Activated naive CD4-positive, alpha-beta T cell treated with anti-CD3 and anti-CD28 coated beads, Interleukin-2, amount 50 U/mL, for 16 hours (primary cell): Measurements from ENCODE around the gene KRT74.

Source experiments
- DNase-seq: peaks from one replicate; pipeline ENCODE4 v3.0.0-alpha.2; 2020

KRT74 gene

DNA sequence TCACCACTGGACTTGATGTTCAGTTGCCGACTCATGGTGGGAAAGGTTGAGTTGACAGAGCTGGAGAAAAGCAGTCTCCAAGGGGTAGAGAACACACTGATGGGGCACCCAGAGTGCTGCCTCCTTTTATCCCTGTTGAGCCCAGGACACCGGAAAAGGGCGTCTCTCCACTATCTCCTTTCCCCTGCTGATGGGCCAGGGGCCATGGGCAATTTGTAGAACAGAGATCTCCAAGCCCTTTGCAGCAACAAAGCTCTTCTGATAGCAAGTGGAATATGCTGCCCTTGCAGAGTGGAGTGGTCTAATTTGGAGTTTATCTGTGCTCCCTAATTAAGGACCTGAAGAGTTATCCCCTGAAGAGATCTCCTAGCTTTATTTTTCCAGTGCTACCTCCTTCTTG lies at the start of gene KRT74:
KRT74 (minus strand) TSS at position 101 of the 400 bp plus-strand sequence; CDS start at position 35, 66 bp downstream.
- DNase-seq, result no peak

DNA sequence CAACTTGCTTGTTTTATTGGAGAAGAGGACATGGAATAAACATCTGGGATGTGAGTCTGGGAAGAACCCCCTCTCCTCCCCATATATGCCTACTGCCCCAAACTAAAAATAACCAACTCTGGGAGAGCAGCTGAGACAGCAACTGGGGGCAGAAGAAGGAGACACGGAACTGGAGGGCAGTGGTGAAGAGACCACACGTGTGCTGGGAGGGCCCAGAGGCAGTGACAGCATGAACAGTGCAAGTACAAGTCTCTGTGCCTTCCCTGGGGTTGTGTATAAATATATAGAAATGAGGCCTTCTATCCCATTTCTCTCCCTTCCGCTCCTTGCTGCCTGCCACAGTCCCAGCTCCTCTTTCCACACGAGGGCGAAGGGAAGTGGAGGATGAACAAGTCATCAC lies 48.7 kb upstream of the KRT74 start:
- no peak for DNase-seq

DNA sequence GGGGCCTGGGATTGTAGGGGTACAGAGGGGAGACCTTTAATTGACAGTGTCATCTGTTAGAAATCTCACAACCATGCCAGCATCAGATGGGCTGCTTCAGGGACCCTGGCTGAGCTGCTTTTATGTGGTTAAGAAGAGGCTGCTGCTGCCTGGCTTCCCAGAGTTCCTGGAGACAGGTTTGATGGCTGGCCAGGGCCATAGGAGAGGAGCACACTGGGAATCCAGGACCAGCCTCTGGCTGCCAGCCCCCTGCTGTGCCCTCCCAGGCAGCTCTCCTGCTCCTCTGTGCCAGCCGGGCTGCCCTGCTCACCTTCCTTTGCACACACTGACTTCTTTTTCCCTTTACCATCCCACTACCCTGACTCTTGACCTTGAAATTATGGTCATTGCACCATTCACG lies 45.2 kb upstream of the KRT74 start:
- DNase-seq, result no peak

DNA sequence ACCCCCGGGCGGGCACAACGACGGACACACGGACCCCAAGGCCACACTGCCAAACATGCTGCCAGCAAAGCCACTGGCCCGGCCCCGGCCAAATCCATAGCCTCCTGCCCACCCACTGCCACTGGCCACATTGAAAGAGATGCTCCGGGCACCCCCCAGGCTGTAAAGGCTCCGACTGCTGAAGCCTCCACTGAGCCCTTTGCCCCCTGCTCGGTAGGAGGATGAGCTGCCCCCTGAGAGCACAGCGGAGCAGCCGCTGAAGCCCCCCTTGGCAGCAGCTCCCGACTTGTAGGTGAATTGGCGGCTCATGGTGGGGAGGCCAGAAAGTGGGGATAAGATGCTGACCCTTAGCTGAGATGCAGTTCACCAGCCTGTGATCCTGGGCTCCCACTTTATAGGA lies 44.6 kb upstream of the KRT74 start, which contains the start of gene KRT73:
KRT73 (minus strand) TSS at position 344 of the 400 bp plus-strand sequence; CDS start at position 309, 35 bp downstream.
- no peak for DNase-seq

DNA sequence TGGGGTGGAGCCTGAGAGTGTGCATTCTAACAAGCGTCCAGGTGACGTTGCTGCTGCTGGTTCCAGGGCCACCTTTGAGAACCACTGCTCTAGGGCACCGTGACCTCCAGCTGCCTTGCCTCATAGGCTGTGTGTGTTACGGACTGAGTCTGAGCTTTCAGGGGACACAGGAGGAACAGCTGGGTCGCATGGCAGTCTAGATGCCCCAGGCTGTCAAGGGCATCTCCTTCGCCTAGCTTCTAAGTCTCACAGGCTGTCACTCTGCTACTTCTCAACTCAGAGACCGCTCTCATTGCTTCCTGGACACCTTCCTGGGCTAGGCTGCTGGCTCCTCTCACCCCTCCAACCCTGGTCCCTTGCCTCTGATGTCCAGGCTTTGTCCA lies 43.8 kb upstream of the KRT74 start:
- DNase-seq, result no peak

DNA sequence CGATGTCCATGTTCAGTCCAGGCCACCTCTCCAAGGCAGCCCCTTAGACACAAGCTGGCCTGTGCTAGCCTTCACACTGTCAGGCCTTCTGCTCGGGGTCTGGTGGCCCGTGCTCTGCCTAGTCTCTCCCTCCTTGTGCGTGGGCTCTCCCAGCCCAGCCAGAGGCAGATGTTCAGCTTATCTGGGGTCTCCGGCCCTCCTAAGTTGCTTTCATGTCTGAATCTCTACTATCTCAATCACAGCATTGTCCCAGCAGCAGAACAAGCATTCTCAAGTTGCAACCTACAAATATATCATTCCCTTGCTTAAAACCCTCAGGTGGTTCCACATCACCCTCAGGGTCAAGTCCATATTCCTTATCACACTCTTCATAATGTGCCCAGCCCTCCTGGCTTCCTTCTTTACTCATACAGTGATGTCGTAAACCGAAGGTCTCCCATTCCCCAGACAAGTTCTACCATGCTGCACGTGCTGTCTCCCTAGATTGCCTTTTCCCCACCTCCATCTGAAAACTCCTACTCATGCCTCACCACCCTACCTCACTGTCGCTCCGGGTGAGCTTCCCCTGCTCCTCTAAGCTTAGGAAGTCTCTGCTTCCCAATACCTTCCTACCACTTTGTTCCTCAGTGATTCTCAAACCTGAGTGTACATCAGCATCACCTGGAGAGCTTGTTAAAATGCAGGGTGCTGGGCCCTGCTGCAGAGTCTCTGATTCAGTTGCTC lies 43.2 kb upstream of the KRT74 start:
- DNase-seq, result no peak

DNA sequence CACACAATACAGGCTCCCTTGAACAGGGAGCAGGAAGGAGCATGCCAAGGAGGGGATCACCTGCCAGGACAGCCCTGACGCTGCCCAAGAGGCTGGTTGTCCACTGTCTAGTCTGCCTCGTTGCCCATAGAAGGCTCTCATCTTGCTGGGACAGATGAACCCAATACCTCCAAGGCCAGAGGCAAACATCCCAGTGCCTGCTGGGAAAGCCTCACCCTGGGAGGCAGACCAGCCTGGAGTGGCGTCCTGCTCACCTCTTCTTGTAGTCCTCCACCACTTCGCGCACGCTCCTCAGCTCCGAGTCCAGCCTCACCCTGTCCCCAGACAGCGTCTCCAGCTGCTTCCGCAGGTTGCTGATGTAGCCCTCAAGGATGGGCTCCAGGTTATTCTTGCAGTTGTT lies 42.3 kb upstream of the KRT74 start:
- DNase-seq, result no peak

DNA sequence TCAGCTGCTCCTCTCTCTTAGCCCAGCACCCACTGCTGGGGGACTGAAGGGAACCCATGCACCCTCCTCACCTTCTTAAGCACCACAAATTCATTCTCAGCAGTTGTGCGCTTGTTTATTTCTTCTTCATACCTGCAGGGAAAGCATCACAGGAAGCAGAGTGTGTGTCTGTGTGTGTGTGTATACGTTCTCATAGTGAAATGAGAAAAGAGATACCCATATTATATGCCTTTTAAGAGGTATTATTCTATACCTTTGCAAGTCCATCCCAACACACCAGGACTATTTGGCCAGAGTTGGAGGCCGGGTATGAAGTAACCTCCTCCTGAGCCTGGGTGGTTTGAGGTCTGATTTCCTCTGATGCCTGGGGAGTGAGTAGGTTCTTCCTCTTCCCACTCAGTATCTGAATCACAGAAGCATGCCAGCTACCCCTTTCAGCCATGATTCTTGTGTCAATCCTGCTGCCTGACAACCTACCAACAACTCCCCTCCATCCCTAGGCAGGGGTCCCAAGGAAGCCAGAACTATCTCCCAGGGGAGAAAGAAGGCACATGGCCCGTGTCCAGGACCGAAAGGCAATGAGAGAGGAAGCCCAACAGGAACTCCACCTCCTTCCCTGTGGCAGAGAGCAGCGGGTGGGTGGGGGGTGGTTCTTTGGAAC lies 41.7 kb upstream of the KRT74 start:
- DNase-seq, result peak; percentile 26

DNA sequence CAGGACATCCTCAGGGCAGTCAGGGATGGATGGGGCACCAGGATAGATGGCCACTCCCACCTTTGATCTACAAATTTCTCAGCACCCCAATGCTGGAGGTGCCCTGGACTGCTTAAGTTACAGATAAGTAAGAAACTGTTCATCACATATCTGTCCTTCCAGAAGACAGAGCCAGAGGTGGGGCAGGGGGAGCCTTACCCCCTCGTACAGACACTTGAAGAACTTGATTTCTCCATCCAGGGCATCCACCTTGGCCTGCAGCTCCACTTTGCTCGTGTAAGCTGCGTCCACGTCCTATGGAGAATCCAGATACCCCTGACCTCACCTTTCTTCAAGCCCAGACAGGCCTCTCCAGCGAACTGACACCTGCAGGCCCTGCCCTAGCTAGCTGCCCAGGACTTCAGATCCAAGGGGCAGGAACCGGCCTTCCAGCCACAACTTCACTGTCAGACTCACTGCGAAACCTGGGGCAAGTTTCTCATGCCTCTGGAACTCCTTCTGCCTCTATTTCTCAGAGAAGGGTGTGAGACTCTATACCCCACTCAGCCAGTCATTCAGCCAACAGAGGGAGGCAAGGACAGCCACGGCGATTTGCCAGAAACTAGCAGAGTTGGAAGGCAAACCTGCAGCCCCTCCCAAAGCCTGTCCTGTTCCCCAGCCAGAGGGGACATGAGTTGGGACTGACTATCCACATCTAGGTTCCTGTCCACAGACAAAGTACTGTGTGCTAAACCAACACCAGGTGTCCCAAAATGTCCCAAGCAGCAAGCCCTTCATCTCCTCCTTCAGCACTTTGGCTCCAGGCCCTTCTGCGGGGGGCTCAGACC lies 41.0 kb upstream of the KRT74 start:
- DNase-seq, result no peak

DNA sequence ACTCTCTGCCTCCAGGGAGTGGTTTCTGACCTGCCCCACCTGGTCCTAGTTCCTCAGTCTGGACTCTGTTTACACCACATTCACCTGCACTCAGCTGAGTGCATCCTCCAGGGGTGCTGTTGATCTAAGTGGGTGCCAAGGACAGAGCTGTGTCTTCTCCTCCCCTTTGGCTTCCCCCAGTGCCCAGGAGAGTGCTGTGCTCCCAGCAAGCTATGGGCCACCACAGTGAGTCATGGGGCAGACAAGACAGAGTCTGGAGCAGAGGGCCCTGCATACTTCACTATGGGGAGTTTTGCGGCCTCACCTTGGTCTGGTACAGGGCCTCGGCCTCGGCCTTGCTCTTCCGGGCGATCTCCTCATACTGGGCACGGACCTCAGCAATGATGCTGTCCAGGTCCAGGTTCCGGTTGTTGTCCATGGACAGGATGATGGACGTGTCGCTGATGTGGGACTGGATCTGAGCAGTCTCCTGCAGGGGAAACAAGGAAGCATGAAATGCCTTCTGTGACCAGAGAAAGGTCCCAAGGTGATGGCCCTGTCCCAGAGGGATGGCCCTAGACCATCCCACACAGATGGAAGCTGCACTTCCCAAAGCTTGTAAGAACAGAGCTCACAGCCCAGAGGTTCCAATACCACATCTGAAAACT lies 39.9 kb upstream of the KRT74 start:
- no peak for DNase-seq

DNA sequence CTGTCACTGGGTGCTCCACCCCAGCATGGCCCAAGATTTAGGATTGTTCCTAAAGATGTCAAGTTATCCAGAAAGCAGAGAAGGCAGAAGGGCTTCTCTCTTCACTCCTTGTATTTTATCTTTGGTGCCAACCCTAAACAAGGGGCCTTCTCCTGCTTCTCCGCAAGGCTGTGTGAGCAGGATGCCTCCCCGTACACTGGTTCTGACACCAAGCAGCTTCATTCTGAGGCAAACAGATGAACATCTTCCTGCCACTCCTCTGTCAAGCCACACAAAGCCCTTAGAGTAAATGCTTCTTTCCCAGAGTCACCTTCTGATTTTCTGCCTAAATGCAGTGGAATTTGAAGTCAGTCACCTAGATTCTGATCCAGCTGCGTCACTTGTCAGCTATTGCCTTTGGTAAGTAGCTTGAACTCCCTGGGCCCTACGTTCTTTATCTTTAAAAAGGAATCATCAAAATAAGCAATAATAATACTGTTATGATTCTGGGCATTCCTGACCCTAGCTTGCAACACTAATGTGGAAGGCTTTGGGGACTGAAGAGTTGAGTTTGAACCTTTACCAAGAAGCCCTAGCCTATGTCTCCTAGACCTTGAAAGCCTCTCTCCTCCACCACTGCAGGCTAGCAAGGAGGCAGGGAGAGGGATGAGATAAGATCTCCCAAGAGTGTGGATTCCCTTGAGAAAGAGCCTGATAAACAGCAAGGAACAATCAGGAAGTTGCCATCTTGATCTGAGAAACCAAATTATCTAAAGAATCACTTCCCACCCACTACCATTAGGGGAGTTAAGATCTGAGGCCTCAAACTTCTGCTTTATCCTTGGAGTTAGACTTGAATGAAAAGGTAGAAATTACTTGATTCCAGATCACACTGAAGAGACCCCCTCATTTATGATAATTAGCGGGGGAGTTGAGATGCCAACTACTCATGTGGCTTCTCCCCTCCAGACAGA lies 39.1 kb upstream of the KRT74 start:
- DNase-seq, result no peak

DNA sequence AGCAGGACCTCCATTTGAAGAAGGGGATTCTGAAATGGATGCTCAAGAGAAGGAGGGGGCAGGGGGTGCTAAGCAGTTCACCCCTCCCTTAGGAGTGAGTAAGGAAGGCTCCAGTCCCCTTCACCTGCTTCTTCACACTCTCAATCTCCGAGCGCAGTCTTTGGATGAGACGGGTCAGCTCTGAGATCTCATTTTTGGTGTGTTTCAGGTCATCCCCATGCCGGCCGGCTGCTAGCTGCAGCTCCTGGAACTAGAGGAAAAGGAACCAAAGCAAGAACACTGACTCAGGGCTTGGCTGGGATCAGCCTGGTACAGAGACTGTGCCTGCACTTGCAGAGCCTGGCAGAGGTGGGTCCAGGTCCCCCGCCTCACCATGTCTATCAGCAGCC lies 37.4 kb upstream of the KRT74 start:
- no peak for DNase-seq

DNA sequence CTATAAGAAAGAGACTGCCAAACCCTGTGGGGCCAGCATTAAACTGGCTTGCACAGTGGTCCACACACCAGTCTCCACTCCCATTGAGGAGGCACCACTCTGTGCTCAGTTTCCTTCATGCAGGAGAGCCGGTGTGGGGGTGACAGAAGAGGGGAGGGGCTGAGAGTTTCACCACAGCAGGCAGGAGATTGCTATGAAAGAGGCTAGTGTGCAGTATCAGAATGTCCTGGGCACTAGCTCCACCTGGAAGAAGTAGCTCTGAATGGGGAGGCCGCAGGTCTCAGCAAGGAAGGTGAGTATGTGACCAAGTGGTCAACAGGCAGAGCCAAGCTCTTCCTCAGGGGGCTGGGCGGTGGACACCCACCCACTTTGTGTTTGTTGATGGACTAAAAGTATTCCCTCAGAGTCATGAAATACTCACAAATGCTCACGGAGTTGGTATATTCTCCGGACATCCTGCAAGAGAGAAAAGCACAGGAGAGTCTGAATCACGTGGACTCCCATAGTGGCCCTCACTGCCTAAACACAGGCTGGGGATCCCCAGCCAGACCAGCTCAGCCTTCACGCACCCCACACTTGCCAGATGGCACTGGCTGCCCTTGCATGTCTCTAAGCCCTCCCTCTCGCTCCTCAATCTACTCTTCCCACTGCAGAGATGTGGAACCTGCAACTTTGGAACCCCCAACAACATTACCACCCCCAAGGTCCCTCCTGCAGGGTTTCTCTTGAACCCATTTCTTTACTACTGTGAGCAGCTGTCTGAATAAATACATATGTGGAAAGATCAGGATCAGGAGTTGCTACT lies 35.4 kb upstream of the KRT74 start:
- DNase-seq, result no peak

DNA sequence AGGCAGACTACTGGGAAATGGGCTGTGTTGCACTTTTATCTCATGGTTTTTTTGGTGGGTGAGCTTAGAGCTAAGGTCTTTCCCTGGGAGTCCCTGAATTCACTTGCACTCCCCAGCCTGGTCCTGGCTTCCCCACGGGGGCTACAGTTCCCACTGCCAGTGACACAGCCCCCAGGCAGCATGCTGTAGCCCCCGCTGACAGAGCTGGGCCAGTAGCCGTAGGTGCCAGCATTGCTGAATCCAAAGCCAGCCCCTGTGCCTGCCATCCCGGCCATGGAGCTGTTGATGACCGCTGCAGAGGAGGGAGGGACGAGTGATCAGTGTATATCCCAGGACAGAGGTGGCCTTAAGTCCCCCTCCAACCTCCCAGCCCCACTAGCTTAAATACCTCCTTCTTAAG lies 34.5 kb upstream of the KRT74 start:
- no peak for DNase-seq

DNA sequence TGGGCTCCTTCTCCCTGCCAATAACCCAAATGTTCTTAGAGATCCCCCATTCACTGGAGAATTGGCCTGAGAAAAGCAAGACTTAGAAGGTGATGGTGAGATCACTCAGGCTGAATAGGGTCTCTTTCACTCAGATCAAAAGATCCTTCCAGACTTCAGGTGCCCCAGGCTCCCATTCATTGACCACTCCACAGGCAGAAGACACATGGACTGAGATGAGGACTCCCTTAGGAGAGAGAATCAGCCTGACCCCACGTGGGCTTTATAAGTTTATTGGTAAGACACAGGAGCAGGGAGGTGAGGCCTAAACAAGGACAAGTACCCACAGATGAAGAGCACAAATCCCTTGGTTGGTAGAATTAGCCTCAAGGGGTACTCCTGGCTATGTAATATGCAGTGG lies 33.7 kb upstream of the KRT74 start:
- DNase-seq, result no peak

DNA sequence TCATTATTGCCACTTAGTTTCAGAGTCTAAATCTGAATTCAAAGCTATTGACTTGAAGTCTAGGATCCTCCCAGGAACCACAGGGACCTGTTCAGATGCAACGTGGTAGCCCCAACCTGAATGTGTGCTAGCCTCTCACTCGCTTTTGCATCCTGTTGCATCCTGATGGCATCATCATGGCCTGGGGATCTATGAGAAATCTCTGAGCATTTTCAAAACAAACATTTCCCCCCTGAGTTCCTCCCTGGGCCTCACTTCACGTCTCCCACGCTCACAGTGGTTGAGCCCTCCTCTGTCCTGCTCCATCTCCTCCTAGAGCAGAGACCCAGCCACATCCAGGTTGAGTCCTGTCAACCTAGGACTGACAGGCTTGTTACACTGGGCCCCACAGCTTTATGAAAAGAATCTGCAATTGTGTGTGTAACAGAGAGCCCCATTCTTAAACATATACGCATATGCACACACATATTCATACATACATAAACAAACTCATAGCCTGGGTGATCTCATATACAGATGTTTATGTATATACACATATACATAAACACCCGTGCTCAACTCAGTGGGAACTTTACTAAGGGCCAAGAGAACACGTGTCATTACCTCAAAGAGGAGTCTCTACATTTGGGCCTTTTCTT lies 33.1 kb upstream of the KRT74 start:
- no peak for DNase-seq

DNA sequence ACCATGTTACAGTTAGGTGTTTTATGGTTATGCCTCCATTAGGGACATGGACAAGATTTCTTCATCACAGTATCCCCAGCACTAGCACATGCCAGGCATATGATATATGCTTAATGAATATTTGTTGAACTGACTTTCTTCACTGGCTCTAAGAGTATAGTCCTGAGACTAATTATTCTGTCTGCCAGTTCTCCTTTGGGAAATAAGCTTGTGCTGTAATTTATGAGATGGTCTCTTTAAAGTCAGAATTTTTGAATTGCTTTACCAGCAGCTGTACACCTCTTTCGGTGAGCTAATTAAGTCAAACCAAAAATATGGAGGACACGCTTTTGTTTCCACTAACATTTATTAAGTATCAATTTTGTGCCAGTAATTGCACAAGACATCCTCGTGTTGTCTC lies 32.5 kb upstream of the KRT74 start:
- no peak for DNase-seq

DNA sequence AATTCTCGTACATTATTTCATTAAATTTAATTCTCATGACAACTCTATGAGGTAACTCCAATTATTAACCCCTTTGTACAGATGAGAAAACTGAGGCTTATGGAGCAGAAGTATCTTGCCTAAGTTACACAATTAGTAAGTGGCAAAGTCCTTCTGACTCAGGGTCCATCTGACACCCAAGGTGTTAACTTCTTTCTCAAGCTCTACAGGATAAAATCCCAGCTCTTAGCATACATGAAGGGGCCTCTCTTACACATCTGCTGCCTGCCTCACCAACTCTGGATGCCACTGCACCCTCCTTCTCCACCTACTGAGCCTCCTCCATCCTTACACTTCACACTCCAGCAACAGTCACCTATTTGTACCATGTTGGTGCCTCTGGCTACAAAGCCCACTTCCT lies 31.9 kb upstream of the KRT74 start:
- DNase-seq, result no peak

DNA sequence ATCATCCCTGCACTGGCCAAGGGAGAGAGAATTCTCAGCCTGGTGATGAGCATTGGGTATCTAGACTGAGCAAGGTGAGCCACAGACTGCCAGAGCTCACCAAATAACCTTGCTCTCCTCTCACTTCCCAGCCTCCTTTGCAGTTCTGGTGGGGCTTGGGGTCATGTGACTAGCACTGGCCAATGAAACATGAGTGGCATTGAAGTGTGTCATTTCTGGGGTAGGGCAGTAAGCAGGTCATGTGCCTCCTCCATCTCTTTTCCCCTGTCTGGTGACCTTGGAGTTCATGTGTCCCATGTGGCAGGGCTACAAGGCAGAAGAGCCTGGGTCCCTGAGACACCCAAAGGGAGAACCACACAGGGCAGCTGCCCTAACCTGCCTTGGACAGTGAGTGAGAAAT lies 31.2 kb upstream of the KRT74 start:
- DNase-seq, result no peak

DNA sequence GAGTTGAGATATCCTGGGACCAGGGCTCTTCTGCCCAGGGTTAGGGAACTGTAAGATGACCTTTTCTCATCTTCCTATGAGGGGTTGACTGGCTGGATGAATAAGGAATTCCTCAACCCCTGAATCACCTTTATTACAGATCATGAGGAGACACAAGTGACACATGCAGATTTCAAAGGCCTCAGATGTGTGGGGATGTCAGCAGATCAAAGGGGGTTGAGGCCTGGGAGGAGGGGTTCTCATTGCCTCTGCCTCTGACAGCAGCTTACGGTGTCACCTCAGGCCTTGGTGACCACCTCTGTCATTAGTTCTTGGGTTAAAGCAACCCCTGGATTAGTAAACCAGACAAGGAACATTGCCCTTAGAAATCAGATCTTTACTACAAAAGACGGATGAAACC lies 29.7 kb upstream of the KRT74 start:
- peak; percentile 53 for DNase-seq

DNA sequence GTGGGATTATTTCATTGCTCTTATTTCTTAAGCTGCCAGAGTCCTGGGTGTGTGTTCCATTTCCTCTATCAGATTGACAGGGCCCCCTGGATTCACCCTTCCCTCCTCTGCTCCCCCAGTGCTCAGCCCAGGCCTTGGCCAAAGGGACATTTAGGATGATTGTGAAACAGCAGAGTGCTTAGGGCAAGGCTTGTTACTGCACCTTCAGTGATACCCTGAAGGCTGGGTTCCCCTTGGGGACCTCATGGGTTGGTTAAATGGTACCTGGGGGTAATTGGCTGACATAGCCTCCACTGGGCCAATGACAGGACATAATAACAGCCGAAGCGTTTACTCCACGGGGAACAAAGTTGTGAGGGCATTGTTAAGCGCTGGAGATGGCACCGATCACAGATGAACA lies 28.9 kb upstream of the KRT74 start:
- DNase-seq, result no peak
